Neural cell (in vitro differentiated cells): ENCODE results near the gene MAP6.

Source experiments
- CTCF ChIP-seq: fragments of 450-650 bp; IDR thresholded peaks from 2 replicates; pipeline ENCODE4 v1.5.1; 2014; ENCODE audit warnings: antibody characterized with exemption, mild to moderate bottlenecking, moderate library complexity; ENCODE audit not compliant: poor library complexity, severe bottlenecking
- EZH2 ChIP-seq: fragments of 200-600, 300-800 bp; shearing (Covaris generic), sonication (generic); IDR thresholded peaks from 2 replicates; pipeline ENCODE4 v1.6.1; 2014; ENCODE audit warnings: antibody characterized with exemption, low read length, borderline replicate concordance, mild to moderate bottlenecking; ENCODE audit not compliant: insufficient read depth, poor library complexity, severe bottlenecking
- MXI1 ChIP-seq: fragments of 450-650 bp; conservative IDR thresholded peaks from 2 replicates; pipeline ENCODE4 v1.6.1; 2014; ENCODE audit warnings: antibody characterized with exemption, mild to moderate bottlenecking; ENCODE audit not compliant: poor library complexity, severe bottlenecking
- RAD21 ChIP-seq: fragments of 450-650 bp; conservative IDR thresholded peaks from 2 replicates; pipeline ENCODE4 v1.6.1; 2014; ENCODE audit warnings: antibody characterized with exemption, mild to moderate bottlenecking, moderate library complexity
- SMC3 ChIP-seq: fragments of 450-650 bp; conservative IDR thresholded peaks from 2 replicates; pipeline ENCODE4 v1.6.1; 2014; ENCODE audit warnings: antibody characterized with exemption, mild to moderate bottlenecking, moderate library complexity; ENCODE audit not compliant: poor library complexity

- no peak for TF ChIP-seq EZH2
- TF ChIP-seq CTCF = no peak
- TF ChIP-seq SMC3 = no peak
- TF ChIP-seq MXI1 = no peak
- no peak for TF ChIP-seq RAD21
Observed at GRCh38 chr11:75700940-75701339, 32.1 kb upstream of the MAP6 start.
